ENCODE measurements around the gene NEURL1B.

GRCh38 chr5:172728481-172729241 lies 87.6 kb downstream of the NEURL1B start:
- TF ChIP-seq POLR2A (IDR thresholded peaks at IDR 0.05; ENCODE audit: low read depth, low read length) (no peak), TAF1 (IDR thresholded peaks at IDR 0.05; ENCODE audit: borderline replicate concordance, low read depth, low read length) (no peak)

Measured in GM12892 (cell line).